Upper lobe of left lung (tissue), 6 donors: ENCODE results near the gene JARID2. TPM values are rescaled to one million over a fixed set of nuclear protein-coding genes. Genes with fewer than 3 reads are reported as not detected.

ENCODE experiments used
- ATAC-seq, 2 donors: fragments of 200-7000 bp; cut with Tn5 transposase; one replicate each; pipeline ENCODE4 v1.9.1; 2022; ENCODE audit warnings: mild to moderate bottlenecking in 2 of 2, moderate library complexity in 2 of 2; ENCODE audit not compliant: low FRiP score in 2 of 2
- DNase-seq, 2 donors: peaks; one replicate each; pipeline ENCODE4 v3.0.0-alpha.2; 2019 to 2020
- H3K27ac ChIP-seq, 4 donors: fragments of 200-600 bp; sonication (generic); one replicate each; pipeline ENCODE4 v1.5.1; 2016 to 2019
- H3K27me3 ChIP-seq, 4 donors: fragments of 200-600 bp; sonication (generic); one replicate each; pipeline ENCODE4 v1.5.1; 2017 to 2019
- H3K36me3 ChIP-seq, 4 donors: fragments of 200-600 bp; sonication (generic); one replicate each; pipeline ENCODE4 v1.5.1; 2016 to 2019
- H3K4me1 ChIP-seq, 4 donors: fragments of 200-600 bp; sonication (generic); one replicate each; pipeline ENCODE4 v1.5.1; 2018 to 2019
- H3K4me3 ChIP-seq, 4 donors: fragments of 200-600 bp; sonication (generic); one replicate each; pipeline ENCODE4 v1.5.1; 2017 to 2019; ENCODE audit warnings: mild to moderate bottlenecking in 2 of 4, moderate library complexity in 1 of 4
- H3K9me3 ChIP-seq, 4 donors: fragments of 200-600 bp; sonication (generic); one replicate each; pipeline ENCODE4 v1.5.1; 2018 to 2019
- EP300 ChIP-seq, 4 donors: sonication (generic); formaldehyde crosslinking; IDR thresholded peaks; one replicate each; pipeline ENCODE4 v1.5.1; 2017; ENCODE audit warnings: antibody characterized with exemption in 4 of 4, control low read depth in 2 of 4
- POLR2A ChIP-seq, 4 donors: fragments of 450-650 bp; IDR thresholded peaks; one replicate each; pipeline ENCODE4 v1.5.1; 2016 to 2017; ENCODE audit warnings: antibody characterized with exemption in 4 of 4, mild to moderate bottlenecking in 2 of 4
- POLR2AphosphoS5 ChIP-seq, 2 donors: sonication (generic); formaldehyde crosslinking; IDR thresholded peaks; one replicate each; pipeline ENCODE4 v1.5.1; 2017; ENCODE audit warnings: antibody characterized with exemption in 2 of 2
- WGBS, 2 donors: methylation state at CpG; one replicate each; pipeline ENCODE4 v1.1.5; 2017 to 2018; 5-methylcytosine and 5-hydroxymethylcytosine counted together
- small RNA-seq, 4 donors: library from RNA; depleted of rRNA; stranded (forward); fragments of <200 nt; gene quantifications; one replicate each; pipeline ENCODE3, GENCODE V24; 2016
- total RNA-seq, 6 donors: library from RNA; depleted of rRNA in 4 of 6; stranded (reverse); fragments of >200 nt in 4 of 6; gene quantifications; one replicate each; pipeline versions ENCODE4 v1.1.0 to v1.2.1, GENCODE V29; 2016 to 2021
- TF ChIP-seq, protein P1 (sequence below), 6 experiments: fragments of 450-650 bp in 4 of 6; fragments of 200-600 bp in 2 of 6; sonication (generic) in 2 of 6; IDR thresholded peaks; one replicate each; pipeline ENCODE4 v1.5.1; 2016 to 2019; ENCODE audit warnings: antibody characterized with exemption in 6 of 6
- donor health status: DM: no; HTN: no; CAD: no; lungs with moderate emphysema.
- donor health status: DM: no; HTN: yes; CAD: no; lungs with severe emphysema.

The JARID2 gene
- total RNA-seq, 6 donors from 2014 or later, result 9.6 to 37.7 (median 16.4) TPM

GRCh38 chr6:15561447-15562199, 315.8 kb downstream of the JARID2 start:
- H3K4me1 ChIP-seq, result peaks cover 0 to 3% (median 0%) of the 10 kb centered on the region in 4 donors
- 91 to 95% methylated on average over 3 of the region's 3 CpGs for WGBS, 2 donors
- H3K36me3 ChIP-seq, result no peaks in the 10 kb centered on the region
- ATAC-seq (no peak), DNase-seq (no peak)
- H3K4me3 ChIP-seq, result no peak overlapping the region
- TF ChIP-seq, protein P1, sequence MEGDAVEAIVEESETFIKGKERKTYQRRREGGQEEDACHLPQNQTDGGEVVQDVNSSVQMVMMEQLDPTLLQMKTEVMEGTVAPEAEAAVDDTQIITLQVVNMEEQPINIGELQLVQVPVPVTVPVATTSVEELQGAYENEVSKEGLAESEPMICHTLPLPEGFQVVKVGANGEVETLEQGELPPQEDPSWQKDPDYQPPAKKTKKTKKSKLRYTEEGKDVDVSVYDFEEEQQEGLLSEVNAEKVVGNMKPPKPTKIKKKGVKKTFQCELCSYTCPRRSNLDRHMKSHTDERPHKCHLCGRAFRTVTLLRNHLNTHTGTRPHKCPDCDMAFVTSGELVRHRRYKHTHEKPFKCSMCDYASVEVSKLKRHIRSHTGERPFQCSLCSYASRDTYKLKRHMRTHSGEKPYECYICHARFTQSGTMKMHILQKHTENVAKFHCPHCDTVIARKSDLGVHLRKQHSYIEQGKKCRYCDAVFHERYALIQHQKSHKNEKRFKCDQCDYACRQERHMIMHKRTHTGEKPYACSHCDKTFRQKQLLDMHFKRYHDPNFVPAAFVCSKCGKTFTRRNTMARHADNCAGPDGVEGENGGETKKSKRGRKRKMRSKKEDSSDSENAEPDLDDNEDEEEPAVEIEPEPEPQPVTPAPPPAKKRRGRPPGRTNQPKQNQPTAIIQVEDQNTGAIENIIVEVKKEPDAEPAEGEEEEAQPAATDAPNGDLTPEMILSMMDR (IDR thresholded peaks at IDR 0.05), result no peak
- TF ChIP-seq POLR2A (IDR thresholded peaks at IDR 0.05), result no peak
- no peak for TF ChIP-seq POLR2AphosphoS5 (IDR thresholded peaks at IDR 0.05)
- no peak for TF ChIP-seq EP300 (IDR thresholded peaks at IDR 0.05)
- no peaks in the 10 kb centered on the region for H3K27me3 ChIP-seq
- no peaks in the 10 kb centered on the region for H3K9me3 ChIP-seq
- no peak overlapping the region for H3K27ac ChIP-seq

- H3K27ac ChIP-seq, result no peak overlapping the region
- no peak for ATAC-seq
Observed at GRCh38 chr6:15562977-15563376, 317.1 kb downstream of the JARID2 start.

DNA sequence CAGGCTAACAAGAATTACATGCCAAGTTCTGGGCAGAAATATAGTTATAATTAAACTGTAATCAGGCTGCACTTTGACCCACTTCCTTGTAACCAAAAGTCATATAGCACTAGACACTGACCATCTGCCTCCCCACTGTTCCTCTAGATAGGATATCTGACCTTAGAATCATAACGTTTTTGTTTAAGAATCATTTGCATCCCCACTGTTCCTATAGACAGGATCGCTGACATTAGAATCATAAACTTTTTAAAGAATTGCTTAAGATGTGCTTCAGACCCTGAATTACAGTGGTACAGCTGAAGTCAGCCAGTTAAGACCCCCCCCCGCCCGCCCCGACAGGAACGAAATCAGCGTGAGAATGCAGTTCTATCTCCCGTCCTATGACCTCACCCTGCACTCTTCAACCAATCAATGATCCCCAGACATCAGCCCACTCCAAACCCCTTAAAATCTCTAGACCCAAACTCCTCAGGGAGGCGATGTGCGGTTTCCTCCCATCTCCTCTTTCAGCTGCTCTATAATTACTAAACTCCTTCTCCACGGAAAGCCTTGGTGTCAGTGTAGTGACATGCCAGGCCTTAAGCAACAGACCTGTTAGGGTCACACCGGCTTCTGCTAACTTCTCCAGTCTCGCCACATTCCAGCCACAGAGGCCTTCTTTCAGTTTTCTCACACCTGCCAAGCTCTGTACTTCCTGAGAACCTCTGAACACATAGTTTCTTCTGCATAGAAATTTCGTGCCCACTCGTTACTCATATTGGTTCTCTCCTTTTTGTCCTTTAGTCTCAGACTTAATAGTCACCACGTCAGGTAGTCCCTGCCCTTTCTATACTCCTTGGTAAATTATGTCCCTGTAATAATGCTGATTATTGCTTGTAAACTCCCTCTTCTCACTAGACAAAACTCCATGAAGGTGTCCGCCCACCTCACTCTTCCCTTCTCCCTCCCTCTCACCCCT, 323.4 kb downstream of the JARID2 start:
- H3K4me3 ChIP-seq, result no peak overlapping the region
- TF ChIP-seq POLR2AphosphoS5 (IDR thresholded peaks at IDR 0.05), result no peak
- peak in 1 of 2 donors; percentile 26 for DNase-seq
- no peak overlapping the region for H3K27ac ChIP-seq
- H3K27me3 ChIP-seq, result no peaks in the 10 kb centered on the region
- 75% methylated on average over 17 of the region's 17 CpGs for WGBS, 2 donors
- H3K9me3 ChIP-seq, result no peaks in the 10 kb centered on the region
- H3K36me3 ChIP-seq, result no peaks in the 10 kb centered on the region
- H3K4me1 ChIP-seq, result no peaks in the 10 kb centered on the region
- ATAC-seq, result no peak

More at GRCh38 chr6:15562977-15563376, 317.1 kb downstream of the JARID2 start:
- H3K4me3 ChIP-seq, result no peak overlapping the region
- H3K36me3 ChIP-seq, result no peaks in the 10 kb centered on the region
- peaks cover 0 to 3% (median 0%) of the 10 kb centered on the region in 4 donors for H3K4me1 ChIP-seq
- no peaks in the 10 kb centered on the region for H3K27me3 ChIP-seq
- no peak for TF ChIP-seq EP300 (IDR thresholded peaks at IDR 0.05)
- no peak for TF ChIP-seq POLR2AphosphoS5 (IDR thresholded peaks at IDR 0.05)
- no peak for TF ChIP-seq POLR2A (IDR thresholded peaks at IDR 0.05)
- TF ChIP-seq, protein P1 (IDR thresholded peaks at IDR 0.05), result no peak
- no peaks in the 10 kb centered on the region for H3K9me3 ChIP-seq
- 88 to 92% methylated on average over 1 of the region's 1 CpG for WGBS, 2 donors
- no peak for DNase-seq

- Histone ChIP-seq H3K27me3 (no peaks in the 10 kb centered on the region), H3K4me1 (no peaks in the 10 kb centered on the region), H3K9me3 (no peaks in the 10 kb centered on the region), H3K36me3 (no peaks in the 10 kb centered on the region), H3K27ac (no peak overlapping the region), H3K4me3 (no peak overlapping the region)
- no peak for ATAC-seq
- 95 to 98% methylated on average over 2 of the region's 2 CpGs for WGBS, 2 donors
- TF ChIP-seq POLR2AphosphoS5 (IDR thresholded peaks at IDR 0.05), result no peak
- TF ChIP-seq POLR2A (IDR thresholded peaks at IDR 0.05), result no peak
- TF ChIP-seq, protein P1 (IDR thresholded peaks at IDR 0.05), result no peak
- no peak for TF ChIP-seq EP300 (IDR thresholded peaks at IDR 0.05)
- DNase-seq, result no peak
Observed at GRCh38 chr6:15570171-15570570, 324.3 kb downstream of the JARID2 start.

Small RNAs within 50 kb of the gene (small RNA-seq; reads per million reads assigned to genes)
- gene RF00001, result 0 reads per million in 4 donors
- 0 reads per million in 4 donors for gene RNU6-522P
- 0 reads per million in 4 donors for gene RNU6-645P
